ENCODE data around the gene KCNC2. TPM values are rescaled to one million over a fixed set of nuclear protein-coding genes. Genes with fewer than 3 reads are reported as not detected.

The KCNC2 gene
- total RNA-seq, 1 donor from 2014 or later = not detected

- Histone ChIP-seq H3K36me3 (no peaks in the 10 kb centered on the region), H3K4me3 (no peak overlapping the region), H3K9me3 (no peaks in the 10 kb centered on the region), H3K27me3 (no peaks in the 10 kb centered on the region), H3K4me1 (no peaks in the 10 kb centered on the region), H3K27ac (no peak overlapping the region)
- no peak for TF ChIP-seq CTCF (IDR thresholded peaks at IDR 0.05)
- no peak for DNase-seq (ENCODE audit: low spot score in 2 of 2)
- intact Hi-C loops (cut with DNase I) = no loop called here
These were observed 48.2 kb downstream of the KCNC2 start for GRCh38 chr12:75161488-75161887.

- no peaks in the 10 kb centered on the region for H3K27me3 ChIP-seq
- intact Hi-C loops (cut with DNase I) = no loop called here
- no peak overlapping the region for H3K4me3 ChIP-seq
- no peak for TF ChIP-seq CTCF (IDR thresholded peaks at IDR 0.05)
- H3K9me3 ChIP-seq = no peaks in the 10 kb centered on the region
- DNase-seq (ENCODE audit: low spot score in 2 of 2) = no peak
- no peak overlapping the region for H3K27ac ChIP-seq
- no peaks in the 10 kb centered on the region for H3K36me3 ChIP-seq
- H3K4me1 ChIP-seq = no peaks in the 10 kb centered on the region
These were observed 52.3 kb downstream of the KCNC2 start for GRCh38 chr12:75157385-75157784.

DNA sequence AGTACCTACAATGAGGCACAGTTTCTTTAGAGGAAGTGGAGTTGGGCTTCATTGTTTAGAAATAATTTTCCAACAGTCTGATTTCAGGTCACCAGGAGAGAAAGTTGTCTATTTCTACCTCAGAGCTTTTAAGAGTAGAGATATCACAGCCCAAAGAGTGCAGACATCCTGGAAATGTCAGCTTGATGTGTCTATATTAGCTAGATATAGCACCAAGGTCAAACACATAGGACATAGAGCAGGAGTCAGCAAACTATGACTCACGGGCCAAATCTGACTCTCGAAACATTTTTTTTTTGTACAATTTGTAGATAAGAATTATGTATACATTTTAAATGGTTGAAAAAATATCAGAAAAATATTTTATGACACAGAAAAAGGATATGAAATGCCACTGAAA is 53.7 kb downstream of the KCNC2 start:
- Histone ChIP-seq H3K36me3 (no peaks in the 10 kb centered on the region), H3K4me3 (no peak overlapping the region), H3K27ac (no peak overlapping the region), H3K27me3 (no peaks in the 10 kb centered on the region), H3K9me3 (no peaks in the 10 kb centered on the region), H3K4me1 (no peaks in the 10 kb centered on the region)
- no peak for TF ChIP-seq CTCF (IDR thresholded peaks at IDR 0.05)
- DNase-seq (ENCODE audit: low spot score in 2 of 2) = no peak
- intact Hi-C loops (cut with DNase I) = no loop called here

GRCh38 chr12:75154388-75154787 is 55.3 kb downstream of the KCNC2 start:
- intact Hi-C loops (cut with DNase I) = no loop called here
- H3K36me3 ChIP-seq = no peaks in the 10 kb centered on the region
- no peak for TF ChIP-seq CTCF (IDR thresholded peaks at IDR 0.05)
- H3K4me1 ChIP-seq = no peaks in the 10 kb centered on the region
- no peaks in the 10 kb centered on the region for H3K9me3 ChIP-seq
- DNase-seq (ENCODE audit: low spot score in 2 of 2) = no peak
- no peak overlapping the region for H3K27ac ChIP-seq
- no peak overlapping the region for H3K4me3 ChIP-seq
- no peaks in the 10 kb centered on the region for H3K27me3 ChIP-seq

GRCh38 chr12:75139196-75139595 is 70.4 kb downstream of the KCNC2 start:
- Histone ChIP-seq H3K27ac (no peak overlapping the region), H3K4me1 (no peaks in the 10 kb centered on the region), H3K27me3 (no peaks in the 10 kb centered on the region), H3K36me3 (no peaks in the 10 kb centered on the region), H3K9me3 (no peaks in the 10 kb centered on the region), H3K4me3 (no peak overlapping the region)
- no peak for DNase-seq (ENCODE audit: low spot score in 2 of 2)
- no peak for TF ChIP-seq CTCF (IDR thresholded peaks at IDR 0.05)
- intact Hi-C loops (cut with DNase I) = no loop called here

DNA sequence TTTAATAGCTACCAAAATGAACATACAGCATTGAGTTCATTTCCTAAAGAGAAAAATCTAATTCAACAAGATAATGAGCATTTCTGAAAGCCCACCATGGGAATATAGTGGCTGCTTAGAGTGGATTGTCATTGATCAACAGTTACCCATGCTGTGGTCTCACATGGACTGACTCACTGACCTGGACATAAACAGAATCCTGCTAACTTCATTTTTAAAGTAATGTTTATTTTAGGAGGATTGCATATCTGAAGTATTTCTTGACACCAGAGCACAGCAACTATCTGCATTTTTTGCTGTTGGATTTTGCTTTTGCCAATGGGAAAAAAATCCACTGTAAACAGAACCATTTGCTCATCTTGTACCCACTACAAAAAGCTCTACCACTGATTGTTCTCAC is 71.7 kb downstream of the KCNC2 start:
- Histone ChIP-seq H3K4me1 (no peaks in the 10 kb centered on the region), H3K36me3 (no peaks in the 10 kb centered on the region), H3K27ac (no peak overlapping the region), H3K27me3 (no peaks in the 10 kb centered on the region), H3K4me3 (no peak overlapping the region), H3K9me3 (no peaks in the 10 kb centered on the region)
- no peak for DNase-seq (ENCODE audit: low spot score in 2 of 2)
- intact Hi-C loops (cut with DNase I) = no loop called here
- no peak for TF ChIP-seq CTCF (IDR thresholded peaks at IDR 0.05)

All from ascending aorta (tissue), 2 donors.